Retinal pigment epithelial cell (primary cell): ENCODE results near the gene RHOBTB3.

Experiments
- DNase-seq: peaks from one replicate; pipeline ENCODE4 v3.0.0-alpha.2; 2010; ENCODE audit warnings: low read depth
- H3K4me3 ChIP-seq: 2 replicates; pipeline ENCODE4 v1.5.1; 2011; ENCODE audit warnings: mild to moderate bottlenecking, low read length, control low read depth, moderate library complexity
- TF ChIP-seq, protein P1 (sequence below): conservative IDR thresholded peaks from 2 replicates; pipeline ENCODE4 v1.5.1; 2011; ENCODE audit warnings: low read depth, low read length, control low read depth, inconsistent platforms

Gene RHOBTB3

GRCh38 chr5:95730730-95731570, at the start of gene RHOBTB3:
RHOBTB3 (plus strand) TSS chr5:95731336; CDS start chr5:95731683, 347 bp downstream.
- TF ChIP-seq, protein P1, sequence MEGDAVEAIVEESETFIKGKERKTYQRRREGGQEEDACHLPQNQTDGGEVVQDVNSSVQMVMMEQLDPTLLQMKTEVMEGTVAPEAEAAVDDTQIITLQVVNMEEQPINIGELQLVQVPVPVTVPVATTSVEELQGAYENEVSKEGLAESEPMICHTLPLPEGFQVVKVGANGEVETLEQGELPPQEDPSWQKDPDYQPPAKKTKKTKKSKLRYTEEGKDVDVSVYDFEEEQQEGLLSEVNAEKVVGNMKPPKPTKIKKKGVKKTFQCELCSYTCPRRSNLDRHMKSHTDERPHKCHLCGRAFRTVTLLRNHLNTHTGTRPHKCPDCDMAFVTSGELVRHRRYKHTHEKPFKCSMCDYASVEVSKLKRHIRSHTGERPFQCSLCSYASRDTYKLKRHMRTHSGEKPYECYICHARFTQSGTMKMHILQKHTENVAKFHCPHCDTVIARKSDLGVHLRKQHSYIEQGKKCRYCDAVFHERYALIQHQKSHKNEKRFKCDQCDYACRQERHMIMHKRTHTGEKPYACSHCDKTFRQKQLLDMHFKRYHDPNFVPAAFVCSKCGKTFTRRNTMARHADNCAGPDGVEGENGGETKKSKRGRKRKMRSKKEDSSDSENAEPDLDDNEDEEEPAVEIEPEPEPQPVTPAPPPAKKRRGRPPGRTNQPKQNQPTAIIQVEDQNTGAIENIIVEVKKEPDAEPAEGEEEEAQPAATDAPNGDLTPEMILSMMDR, result no peak
- DNase-seq, result peak; percentile 74
- H3K4me3 ChIP-seq, result peak within 1 kb of the TSS; percentile 89

DNA sequence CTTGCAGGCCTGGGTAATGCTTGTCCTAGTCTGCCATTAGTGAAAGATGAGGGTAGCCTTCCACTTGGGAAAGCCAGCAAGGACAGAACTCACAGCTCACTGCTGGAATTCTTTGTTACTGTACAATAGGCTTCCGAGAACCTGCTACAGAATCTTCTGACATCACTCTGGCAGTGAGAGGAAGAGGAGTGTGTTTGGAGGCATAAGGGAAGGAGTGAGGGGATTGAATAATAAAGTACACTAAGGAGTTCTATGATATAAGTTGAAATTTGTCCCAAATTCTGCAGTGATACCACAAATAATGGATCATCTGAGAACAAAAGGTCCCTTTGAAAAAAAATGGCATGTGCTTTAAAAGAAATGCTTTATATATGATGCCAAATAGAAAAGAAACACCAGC, 48.2 kb upstream of the RHOBTB3 start, which contains the start of gene SPATA9:
Gene SPATA9, minus strand, starts transcription at position 101 of the 400 bp plus-strand sequence. CDS start 137 bp downstream, outside the sequence.
- TF ChIP-seq, protein P1, result no peak
- no peak within 1 kb of the TSS for H3K4me3 ChIP-seq
- no peak for DNase-seq

- TF ChIP-seq, protein P1, result no peak
- no peak for DNase-seq
- H3K4me3 ChIP-seq, result no peak overlapping the region
Measured at GRCh38 chr5:95684361-95684760, 46.8 kb upstream of the RHOBTB3 start.

- no peak for DNase-seq
- TF ChIP-seq, protein P1, result no peak
- no peak overlapping the region for H3K4me3 ChIP-seq
Measured at GRCh38 chr5:95686651-95687050, 44.5 kb upstream of the RHOBTB3 start.

- DNase-seq, result no peak
- TF ChIP-seq, protein P1, result no peak
Measured at GRCh38 chr5:95689680-95690079, 41.5 kb upstream of the RHOBTB3 start.

GRCh38 chr5:95690333-95690732, 40.8 kb upstream of the RHOBTB3 start:
- TF ChIP-seq, protein P1, result no peak
- no peak for DNase-seq
- no peak overlapping the region for H3K4me3 ChIP-seq

More at GRCh38 chr5:95689680-95690079, 41.5 kb upstream of the RHOBTB3 start:
- H3K4me3 ChIP-seq, result no peak overlapping the region
